HG03521 (cell line): ENCODE data around the gene FKBP2.

Experiments
- ATAC-seq: cut with Tn5 transposase; IDR thresholded peaks from one replicate; pipeline ENCODE4 v1.9.1; 2021; ENCODE audit warnings: mild to moderate bottlenecking, moderate library complexity; ENCODE audit not compliant: unreplicated experiment

FKBP2 gene

GRCh38 chr11:64278576-64279190, 37.8 kb downstream of the FKBP2 start:
- no peak for ATAC-seq

GRCh38 chr11:64281957-64282770, 41.3 kb downstream of the FKBP2 start:
- no peak for ATAC-seq

- ATAC-seq, result no peak
Observed at GRCh38 chr11:64283092-64283491, 42.2 kb downstream of the FKBP2 start.

GRCh38 chr11:64284048-64284961, 43.4 kb downstream of the FKBP2 start, which contains the start of gene BAD:
BAD (minus strand) TSS chr11:64284665; CDS start chr11:64284368, 297 bp downstream.
- peak; percentile 64 for ATAC-seq

GRCh38 chr11:64284962-64285884, 44.3 kb downstream of the FKBP2 start, which contains the start of gene GPR137:
GPR137 (plus strand) TSS chr11:64285848; CDS start chr11:64286525, 677 bp downstream.
- ATAC-seq, result peak; percentile 58

- ATAC-seq, result no peak
Observed at GRCh38 chr11:64285885-64286800, 45.2 kb downstream of the FKBP2 start.

- ATAC-seq, result no peak
Observed at GRCh38 chr11:64286801-64287159, 45.9 kb downstream of the FKBP2 start.

GRCh38 chr11:64287676-64288352, 46.9 kb downstream of the FKBP2 start:
- no peak for ATAC-seq

GRCh38 chr11:64288353-64288750, 47.5 kb downstream of the FKBP2 start:
- ATAC-seq, result no peak

GRCh38 chr11:64289002-64289564, 48.2 kb downstream of the FKBP2 start:
- no peak for ATAC-seq

GRCh38 chr11:64290352-64291261, 49.7 kb downstream of the FKBP2 start:
- ATAC-seq, result no peak

- no peak for ATAC-seq
Observed at GRCh38 chr11:64291262-64291751, 50.4 kb downstream of the FKBP2 start, which contains the start of gene KCNK4. KCNK4 (plus strand) TSS chr11:64291302; CDS start chr11:64293019, 1,717 bp downstream.

- no peak for ATAC-seq
Observed at GRCh38 chr11:64291752-64292459, 51.0 kb downstream of the FKBP2 start.

GRCh38 chr11:64292460-64293254, 51.8 kb downstream of the FKBP2 start:
- ATAC-seq, result no peak
